HG03354 (cell line): Measurements from ENCODE around the gene MAB21L3.

Experiments
- ATAC-seq: cut with Tn5 transposase; IDR thresholded peaks from one replicate; pipeline ENCODE4 v1.9.1; 2021; ENCODE audit warnings: mild to moderate bottlenecking; ENCODE audit not compliant: unreplicated experiment, poor library complexity, severe bottlenecking

The MAB21L3 gene

DNA sequence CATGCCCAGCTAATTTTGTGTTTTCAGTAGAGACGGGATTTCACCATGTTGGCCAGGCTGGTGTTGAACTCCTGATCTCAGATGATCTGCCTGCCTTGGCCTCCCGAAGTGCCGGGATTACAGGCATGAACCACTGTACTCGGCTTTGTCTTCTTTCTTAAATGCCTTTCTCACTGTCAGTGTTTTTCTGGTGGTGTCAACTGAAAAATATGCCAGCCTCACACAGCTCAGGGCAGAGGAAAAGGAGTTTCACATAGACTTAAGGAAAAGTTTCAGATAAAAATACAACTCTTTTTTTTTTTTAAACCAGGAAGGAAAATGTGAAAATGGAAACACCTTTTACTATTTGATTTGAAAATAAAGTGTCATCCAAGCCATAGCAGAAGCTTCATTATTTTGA, 4.6 kb upstream of the MAB21L3 start:
- ATAC-seq, result no peak

DNA sequence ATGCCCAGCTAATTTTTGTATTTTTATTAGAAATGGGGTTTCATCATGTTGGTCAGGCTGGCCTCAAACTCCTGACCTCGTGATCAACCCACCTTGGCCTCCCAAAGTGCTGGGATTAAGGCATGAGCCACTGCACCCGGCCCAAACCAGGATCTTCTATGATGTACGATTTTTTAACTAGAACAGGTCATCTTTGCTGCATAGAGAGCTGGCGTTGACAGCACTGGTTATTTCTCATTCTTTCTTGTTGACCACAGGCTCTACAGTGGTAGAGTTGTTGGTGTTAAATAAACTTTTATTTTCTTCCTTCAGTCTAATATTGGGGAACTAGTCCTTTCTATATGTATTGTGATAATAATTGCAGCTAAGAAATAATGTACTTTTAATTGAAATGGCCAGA, 3.8 kb upstream of the MAB21L3 start:
- ATAC-seq, result no peak

DNA sequence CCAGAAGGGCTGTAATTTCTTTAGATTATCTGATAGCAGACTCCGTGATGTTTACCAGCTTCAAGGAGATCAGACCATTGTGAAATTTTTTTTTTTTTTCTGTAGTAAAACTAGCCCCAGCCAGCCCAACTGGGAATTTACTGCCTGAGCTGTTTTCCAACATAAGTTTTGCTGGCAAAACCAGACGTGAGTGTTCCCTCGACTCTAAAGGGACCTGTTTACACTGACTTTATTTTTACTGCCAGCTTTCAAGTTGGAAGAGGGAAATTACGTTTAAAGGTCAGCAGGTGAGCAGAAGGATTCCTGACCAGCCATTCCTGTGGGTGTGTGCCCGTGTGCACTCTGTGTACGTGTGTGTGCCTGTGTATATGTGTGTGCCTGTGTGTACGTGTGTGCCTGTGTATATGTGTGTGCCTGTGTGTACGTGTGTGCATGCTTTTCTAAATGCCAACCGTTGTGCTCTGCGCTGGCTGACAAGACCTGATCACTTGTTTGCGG, 374 bp downstream of the MAB21L3 start:
- ATAC-seq, result no peak

DNA sequence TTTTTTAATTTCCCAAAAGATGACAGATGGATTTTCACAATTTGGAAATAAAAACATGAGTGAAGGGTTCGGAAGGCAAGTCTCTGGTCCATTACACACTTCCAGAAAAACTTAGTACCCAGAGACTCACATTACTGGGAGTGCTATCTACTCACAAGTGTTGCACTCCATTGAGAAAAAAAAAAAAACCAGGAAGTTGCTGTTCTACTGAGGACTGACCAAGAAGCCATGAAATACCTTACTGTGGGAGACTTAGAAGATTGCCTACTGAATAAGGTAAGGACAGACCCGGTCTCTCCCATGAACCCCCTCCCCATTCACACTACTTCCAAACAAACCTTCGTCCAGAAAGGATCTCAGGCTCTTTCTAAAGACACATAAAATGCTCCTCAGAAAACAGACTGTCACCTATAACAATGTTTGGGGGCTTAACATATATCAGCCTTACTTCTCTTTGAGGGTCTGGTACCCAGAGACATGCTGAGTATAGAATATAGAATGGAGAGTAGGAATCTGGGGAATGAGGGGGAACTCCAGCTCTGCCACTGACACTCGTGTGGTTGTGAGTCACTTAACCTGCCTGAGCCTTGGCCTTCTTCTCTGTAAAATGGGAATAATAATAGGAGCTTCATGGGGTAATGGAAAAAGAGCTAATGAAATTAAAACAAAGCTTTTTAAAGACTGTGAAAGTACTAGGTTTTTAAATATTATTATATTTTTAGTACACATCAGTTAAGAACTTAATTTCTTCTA, 1.4 kb downstream of the MAB21L3 start:
- ATAC-seq, result no peak

DNA sequence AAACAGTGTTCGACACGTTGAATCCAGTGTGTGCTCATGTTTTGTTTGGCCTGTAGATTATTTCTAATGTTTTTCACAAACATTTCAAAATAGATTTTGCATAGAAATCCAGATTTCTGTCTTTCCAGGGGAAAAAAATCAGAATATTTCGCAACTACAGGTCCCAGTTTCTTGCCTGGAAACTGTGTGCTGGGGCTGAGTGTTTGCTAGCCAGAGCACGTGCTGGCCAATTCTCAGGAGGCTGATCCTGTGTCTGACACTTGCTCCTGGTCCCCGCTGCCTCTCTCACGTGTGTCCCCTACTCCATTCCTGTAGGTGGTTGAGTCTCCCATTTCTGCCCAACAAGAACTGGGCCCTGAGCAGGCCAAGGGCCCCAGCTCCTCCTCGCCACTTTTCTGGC, 2.4 kb downstream of the MAB21L3 start:
- ATAC-seq, result no peak

DNA sequence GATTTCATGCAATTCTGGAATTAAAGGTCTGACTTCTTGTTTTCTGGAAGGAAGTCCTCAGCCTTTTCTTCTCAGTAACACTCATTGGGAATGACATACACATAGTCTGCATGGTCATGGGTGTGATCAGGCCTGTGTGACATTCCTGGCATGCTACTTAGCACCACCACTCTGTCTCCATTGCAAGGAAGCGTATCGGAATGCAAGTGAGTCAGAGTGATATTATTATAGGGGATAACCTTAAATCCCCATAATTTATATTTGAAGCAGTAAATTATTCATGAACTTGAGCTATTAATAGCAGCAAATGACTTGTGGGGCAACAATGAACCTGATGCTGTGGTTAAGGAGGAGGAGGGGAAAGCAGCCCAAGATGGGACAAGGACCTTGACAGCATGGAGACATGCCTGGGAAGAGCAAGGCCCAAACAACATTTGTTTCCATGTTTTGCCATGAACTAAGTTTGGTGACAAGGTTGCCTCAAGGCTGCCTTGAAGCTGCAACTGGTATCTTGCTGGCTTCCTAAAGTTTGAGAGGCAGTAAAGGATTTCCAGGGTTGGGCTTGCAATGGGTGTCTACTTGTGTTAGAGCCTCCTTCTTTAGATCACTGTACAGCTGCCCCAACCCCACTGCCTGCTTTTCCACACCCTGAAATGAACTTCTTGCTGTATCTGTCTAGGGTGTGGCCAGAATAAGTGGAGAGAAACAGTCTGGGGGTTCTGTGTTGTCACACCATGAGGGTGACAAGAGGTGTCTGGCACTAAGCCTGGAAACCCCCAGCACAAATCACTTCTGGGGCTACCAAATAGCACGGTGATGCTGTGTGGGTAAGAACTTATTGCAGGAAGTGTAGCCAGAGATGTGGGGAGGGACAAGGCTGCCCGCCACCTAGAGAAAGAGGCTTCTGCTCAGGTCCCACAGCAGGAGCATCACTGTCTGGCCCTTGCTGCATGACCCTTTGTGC, 4.6 kb downstream of the MAB21L3 start:
- no peak for ATAC-seq

DNA sequence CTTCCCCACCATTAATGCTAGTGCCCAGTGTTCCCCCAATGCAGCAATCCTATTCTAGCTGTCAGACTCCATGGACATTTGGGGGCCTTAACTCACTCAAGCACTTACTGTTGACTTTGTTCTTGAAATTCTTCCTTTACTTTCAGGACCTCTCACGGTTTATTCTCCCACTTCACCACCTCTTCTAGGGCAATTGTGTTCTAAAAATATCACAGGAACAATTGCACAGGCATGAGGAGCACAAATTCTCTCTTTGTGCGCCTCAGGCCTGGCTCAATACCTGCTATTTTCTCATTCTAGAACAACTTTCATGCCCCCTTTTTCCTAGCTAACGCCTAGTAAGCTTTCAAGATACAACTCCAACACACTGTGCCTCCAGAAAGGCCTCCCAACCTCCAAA, 7.3 kb downstream of the MAB21L3 start:
- ATAC-seq, result no peak

DNA sequence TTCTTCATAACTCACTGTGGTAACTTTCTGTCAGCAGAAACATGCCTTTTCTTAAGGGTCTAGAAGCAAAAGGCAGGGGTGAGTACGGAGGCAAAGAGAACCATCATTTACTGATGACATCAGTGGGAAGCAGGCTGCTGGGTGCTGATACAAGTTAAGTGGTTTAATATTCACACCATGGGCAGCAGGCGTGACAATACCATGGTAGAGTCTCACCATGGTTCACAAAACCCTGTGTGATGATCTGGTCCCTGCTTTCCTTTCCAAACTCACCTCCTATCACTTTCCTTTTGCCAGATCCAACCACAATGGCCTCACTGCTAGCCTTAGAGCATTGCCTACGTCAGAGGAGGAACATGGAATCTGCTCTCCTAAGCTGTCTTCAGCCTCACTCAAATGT, 8.7 kb downstream of the MAB21L3 start:
- no peak for ATAC-seq

DNA sequence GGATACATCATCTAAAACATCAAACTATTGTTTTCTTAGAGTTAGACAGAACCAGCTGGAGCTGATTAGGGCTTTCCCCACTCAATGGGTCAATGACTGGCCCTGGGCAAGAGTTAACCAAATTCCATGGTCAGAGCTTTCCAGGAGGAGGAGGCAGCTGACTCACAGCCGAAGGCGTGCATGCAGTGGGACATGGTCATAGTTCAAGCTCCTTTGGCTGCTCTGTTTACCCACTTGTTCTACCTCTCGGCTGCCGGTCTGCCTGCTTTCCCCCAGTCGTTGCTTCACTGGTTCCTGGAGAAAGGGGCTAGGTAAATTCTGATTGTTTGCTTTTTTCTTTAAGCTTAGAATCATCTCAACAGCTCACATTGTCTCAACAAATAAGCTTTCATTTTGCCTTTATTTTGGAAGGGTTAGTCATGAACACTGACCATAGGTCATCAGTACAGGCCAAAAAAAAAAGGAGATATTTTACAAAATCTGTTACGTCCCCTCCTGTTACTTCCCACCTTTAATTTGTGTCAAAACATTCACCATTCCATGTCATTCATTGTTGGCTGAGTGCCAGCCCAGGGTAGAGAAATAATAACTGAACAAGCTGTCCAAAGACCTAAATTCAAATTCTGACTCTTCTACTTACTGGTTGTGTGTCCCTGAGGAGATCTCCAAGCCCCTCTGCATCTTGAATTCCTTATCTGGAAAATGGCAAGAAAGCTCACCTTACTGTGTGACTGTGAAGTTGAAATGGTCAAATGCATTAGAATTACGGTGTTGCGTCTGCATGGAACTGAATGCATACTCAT, 12.0 kb downstream of the MAB21L3 start:
- no peak for ATAC-seq

DNA sequence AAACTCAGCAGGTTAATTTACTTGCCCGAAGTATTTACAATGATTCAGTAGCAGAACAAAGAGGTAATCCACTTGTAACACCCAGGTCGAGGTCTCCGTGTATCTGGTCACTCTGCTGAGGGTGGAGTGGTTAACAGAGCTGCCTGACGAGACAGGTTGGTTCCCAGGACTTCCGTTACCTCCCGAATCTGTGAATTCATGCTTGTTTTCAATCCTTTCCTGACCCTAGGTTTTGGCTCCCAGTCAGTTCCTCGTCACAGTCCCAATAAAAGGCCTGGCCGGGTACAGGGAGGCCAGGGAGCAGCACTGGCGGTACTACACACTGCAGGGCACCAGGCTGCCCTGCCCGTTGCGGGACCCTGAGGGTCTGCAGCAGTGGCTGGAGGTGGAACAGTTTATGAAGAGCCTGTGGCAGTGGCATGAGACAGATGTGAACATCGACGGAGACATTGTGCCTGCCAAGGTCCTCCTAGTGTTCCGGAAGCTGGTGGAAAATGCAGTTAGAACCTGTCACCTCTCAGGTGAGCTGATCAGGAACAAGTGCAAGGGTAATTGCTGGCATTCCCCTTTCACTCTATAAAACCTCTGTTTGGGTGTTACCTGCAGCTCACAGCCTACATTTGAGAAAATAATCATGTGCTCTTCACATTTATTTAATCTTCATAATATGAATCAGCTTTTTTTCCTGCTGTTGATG, 12.8 kb downstream of the MAB21L3 start:
- no peak for ATAC-seq

DNA sequence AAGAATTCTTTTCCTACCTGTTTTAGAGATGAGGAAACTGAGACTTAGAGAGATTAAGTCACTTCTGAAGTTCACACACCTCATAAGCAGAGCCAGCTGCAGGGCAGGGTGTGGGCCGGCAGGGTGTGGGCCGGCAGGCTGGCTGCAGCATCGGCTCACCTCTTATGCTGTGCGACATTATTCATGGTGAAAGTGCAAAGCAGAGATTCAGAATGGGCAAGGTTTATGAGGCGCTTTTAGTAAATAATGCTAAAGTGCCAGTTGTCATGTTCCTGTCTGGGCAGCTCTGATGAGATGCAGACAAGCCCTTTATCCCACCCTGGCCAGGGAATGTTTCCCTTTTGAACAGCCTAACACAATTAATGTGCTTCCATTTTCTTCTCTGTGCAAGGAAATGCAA, 14.6 kb downstream of the MAB21L3 start:
- no peak for ATAC-seq

DNA sequence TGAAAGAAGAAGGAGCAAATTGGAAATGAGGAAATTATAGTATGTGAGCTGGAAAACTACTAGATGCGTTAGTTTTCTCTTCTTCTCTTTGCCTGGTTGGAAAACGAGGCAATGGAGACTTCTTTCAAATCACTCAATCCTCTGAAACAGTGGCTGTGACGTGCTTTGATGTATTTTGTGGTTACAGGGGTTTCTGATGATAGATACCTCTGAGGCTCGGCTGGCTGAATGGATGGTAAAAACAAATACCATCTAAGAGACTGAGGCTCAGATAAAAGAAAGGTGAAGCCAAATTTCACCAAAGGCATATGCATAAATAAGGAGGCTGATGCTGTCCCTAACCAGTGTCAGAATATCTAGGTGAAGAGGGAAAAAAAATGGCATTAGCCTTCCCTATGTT, 15.1 kb downstream of the MAB21L3 start:
- ATAC-seq, result no peak

DNA sequence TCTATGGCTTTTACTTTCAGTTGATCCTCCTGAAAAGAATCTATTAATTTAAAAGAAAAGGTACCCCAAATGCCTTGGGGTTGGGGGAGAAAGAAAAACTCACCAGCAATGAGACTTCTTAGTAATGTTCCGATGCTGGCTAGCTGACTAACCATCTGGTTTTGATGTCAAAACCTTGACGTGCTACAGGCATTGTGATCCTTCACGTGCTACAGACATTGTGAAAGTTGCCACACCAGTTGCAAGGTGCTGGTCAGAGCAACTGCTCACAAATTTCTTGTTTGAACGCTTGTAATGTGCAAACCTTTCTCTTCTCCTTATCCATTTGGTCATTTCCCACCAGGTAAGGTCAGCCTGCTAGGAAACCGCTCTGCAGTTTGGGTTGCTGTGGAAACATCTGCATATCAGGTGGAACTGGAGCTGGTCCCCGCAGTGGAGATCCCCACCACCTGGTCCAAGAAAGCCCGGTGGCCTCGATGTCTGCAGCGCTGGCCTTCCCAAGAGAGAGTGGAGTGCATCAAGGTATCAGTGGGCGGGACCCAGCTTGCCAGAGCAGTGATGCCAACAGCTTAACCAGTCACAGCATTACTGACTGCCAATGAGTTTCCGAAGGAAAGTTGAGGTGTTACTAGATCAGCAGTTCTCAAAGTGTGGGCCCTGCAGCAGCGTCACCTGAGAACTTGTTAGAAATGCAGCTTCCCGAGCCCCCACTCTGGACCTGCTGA, 16.1 kb downstream of the MAB21L3 start:
- ATAC-seq, result no peak

DNA sequence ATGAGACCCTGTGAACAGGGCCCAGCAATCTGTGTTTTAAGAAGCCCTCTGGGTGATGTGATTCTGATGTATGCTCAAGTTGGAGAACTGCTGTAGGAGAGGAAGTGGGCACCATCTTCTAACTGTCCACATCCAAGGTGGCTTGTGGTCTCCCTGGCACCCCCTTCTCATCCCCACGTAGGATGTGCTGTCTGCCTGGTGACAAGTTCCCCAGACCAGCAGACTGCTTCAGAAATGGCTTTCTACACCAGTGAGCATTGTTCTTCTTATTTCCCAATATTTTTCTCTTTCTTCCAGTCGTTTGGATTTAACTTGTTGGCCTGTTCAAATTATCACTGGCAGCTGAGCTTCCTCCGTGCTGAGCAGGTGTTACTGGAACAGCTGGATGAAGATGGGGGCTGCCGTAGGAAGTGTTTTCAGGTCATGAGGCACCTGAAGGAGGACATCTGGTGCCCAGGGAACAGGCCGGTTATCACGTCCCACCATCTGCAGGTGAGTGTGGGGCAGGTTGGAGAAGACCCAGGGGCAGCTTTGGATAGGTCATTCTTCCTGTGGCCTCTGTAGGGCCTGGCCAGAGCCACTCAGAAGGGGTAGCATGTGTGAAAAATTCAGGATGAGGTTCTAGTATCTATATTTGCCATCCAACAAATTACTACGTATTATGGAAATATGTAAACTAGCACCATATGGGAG, 16.8 kb downstream of the MAB21L3 start:
- no peak for ATAC-seq

DNA sequence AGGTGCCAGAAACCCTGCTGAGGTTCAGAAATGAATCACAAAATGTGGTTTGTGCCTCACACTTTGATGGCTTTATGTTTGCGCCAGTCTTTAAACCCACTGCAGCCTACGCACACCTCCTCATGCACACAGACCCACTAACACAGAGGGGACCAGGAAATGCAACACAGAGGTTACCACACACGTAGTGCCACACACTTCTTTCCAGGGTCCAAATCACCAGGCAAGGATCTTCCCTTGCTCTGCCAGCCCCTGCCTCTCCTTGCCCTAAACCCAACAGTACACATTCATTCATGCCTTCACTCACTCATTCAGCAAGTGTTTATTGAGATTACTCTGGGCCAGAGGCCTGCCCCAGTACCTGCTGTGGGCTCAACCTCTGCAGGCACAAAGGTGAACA, 17.5 kb downstream of the MAB21L3 start:
- no peak for ATAC-seq

DNA sequence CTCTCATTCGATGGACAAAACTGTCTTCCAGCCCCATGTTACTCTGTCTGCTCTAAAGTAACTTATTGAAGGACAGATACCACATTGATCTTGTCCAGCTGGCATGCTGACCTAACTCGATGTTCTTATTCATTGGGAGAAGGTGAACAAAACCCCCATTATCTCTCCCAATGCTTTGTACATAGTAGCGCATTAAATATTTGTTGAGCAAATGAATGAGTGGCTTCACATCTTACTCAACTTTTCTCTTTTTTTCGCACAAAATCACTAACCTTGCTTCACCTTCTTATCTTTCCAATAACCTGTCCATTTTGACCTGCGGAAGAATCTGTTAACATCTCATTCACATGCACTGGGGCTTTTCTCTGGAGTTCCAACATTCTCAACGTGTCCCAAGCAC, 18.3 kb downstream of the MAB21L3 start:
- ATAC-seq, result no peak

DNA sequence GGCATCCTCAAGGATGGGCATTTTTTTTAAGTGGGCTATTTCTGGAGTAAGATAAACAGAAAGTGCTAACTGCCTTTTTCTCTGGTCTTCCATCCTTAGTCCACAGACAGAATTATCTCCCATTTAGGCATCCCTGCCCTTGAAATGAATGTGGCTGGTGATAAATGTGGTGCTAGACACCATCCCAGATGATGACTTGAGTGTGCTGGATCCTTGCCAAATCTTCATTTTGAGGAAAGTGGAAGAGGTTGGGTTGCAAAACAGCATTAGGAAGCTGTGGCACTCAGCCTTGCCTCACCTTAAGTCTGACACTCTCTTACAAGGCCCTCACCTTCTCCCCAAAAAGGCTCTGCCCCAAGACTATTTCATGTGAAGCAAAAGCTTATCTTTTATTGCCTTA, 19.2 kb downstream of the MAB21L3 start:
- no peak for ATAC-seq

DNA sequence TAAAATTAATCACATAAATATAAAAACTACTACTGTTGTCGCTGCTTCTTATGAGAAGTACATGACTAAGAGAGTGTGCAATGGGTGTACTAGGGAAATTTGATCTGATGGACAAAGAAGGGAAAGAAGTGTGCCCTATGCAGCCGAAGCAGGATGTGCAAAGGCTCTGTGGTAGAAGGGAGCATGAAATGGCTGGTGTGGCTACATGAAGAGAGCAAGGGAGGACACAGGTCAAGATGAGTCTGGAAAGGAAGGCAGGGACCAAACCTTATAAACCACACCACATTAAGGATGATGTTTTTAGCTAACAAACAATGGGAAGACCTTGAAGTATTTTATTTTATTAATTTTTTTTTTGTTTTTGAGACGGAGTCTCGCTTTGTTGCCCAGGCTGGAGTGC, 20.0 kb downstream of the MAB21L3 start:
- ATAC-seq, result no peak
